Upper lobe of left lung (tissue), 4 donors: ENCODE data around the gene IFRD1.

ENCODE experiments used
- POLR2A ChIP-seq, 4 donors: fragments of 450-650 bp; IDR thresholded peaks; one replicate each; pipeline ENCODE4 v1.5.1; 2016 to 2017; ENCODE audit warnings: antibody characterized with exemption in 4 of 4, mild to moderate bottlenecking in 2 of 4
- POLR2AphosphoS5 ChIP-seq, 2 donors: sonication (generic); formaldehyde crosslinking; IDR thresholded peaks; one replicate each; pipeline ENCODE4 v1.5.1; 2017; ENCODE audit warnings: antibody characterized with exemption in 2 of 2
- TF ChIP-seq, protein P1 (sequence below), 6 experiments: fragments of 450-650 bp in 4 of 6; fragments of 200-600 bp in 2 of 6; sonication (generic) in 2 of 6; IDR thresholded peaks; one replicate each; pipeline ENCODE4 v1.5.1; 2016 to 2019; ENCODE audit warnings: antibody characterized with exemption in 6 of 6

DNA sequence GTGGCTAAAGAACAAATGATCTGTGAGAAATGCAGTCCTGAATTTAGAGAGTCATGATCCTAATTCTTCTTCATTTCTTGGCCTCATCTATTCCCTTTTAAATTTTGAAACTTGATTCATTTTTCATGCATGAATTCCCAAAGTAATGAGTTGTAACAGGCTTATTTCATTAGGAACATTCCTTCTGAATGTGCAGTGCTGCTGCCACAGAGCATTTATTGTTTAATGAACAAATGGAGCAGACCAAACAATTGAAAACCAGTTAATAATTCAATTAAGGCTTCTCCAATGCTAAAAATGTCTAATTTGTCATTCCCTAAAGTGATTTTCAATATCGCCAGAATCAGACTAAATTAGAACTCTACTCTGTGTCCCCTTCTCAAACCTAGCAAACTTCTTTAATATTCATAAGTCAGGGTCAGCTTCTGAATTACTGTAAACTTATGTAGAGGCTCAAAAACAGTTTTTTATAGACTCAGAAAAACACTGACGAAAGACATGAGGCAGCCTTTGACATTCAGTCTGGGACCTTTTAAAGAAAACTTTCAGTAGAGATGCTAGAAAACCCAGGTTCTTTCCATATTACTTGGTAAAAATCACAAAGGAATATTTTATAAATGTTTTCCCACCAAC lies 45.0 kb downstream of the IFRD1 start:
- TF ChIP-seq, protein P1, sequence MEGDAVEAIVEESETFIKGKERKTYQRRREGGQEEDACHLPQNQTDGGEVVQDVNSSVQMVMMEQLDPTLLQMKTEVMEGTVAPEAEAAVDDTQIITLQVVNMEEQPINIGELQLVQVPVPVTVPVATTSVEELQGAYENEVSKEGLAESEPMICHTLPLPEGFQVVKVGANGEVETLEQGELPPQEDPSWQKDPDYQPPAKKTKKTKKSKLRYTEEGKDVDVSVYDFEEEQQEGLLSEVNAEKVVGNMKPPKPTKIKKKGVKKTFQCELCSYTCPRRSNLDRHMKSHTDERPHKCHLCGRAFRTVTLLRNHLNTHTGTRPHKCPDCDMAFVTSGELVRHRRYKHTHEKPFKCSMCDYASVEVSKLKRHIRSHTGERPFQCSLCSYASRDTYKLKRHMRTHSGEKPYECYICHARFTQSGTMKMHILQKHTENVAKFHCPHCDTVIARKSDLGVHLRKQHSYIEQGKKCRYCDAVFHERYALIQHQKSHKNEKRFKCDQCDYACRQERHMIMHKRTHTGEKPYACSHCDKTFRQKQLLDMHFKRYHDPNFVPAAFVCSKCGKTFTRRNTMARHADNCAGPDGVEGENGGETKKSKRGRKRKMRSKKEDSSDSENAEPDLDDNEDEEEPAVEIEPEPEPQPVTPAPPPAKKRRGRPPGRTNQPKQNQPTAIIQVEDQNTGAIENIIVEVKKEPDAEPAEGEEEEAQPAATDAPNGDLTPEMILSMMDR (IDR thresholded peaks at IDR 0.05) = no peak
- no peak for TF ChIP-seq POLR2A (IDR thresholded peaks at IDR 0.05)
- TF ChIP-seq POLR2AphosphoS5 (IDR thresholded peaks at IDR 0.05) = no peak
